ENCODE measurements around the gene PHC1.
A peak's percentile ranks its signal among the peaks of the same experiment; 100 is the strongest.
"Not testable (repeated sequence)": the region's sequence is repeated elsewhere in the genome, so short reads cannot be mapped to it uniquely, and the experiment has no call there.

The PHC1 gene

DNA sequence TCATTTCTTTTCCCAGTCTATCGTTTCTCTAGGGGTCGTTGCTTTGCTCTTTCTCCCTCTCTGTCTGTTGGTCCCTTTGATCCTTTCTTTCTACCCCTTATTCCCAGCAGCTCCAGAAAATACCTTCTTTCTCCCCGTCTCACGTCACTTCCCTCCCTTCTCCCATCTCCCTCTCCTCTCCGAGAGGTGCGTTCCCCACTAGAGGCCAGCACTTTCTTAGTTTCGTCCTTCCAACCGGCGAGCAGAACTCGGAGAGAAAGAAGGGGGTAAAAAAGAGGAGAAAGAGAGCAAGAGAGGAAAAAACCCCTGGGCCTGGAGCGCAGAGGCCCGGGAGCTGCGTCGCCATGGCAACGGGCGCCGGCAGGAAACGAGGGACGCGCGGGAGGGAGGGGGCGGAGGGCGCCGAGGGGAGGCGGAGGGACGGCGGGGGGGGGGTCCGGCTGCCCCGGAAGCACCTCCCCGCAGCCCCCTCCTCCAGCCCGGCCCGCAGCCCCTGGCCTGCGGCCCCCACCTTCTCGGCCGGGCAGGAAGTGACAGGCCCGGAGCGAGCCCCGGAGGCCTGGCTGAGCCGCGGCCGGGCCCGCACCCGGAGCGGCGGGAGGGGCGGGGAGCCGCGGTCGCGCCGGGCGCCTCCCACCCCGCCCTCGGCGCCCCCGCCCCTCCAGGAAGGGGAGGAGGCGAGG is at the start of gene PHC1:
TSS of gene PHC1 (plus strand) at position 477 of the 683 bp plus-strand sequence. CDS start 3,169 bp downstream, outside the sequence.
- peak; percentile 89 for DNase-seq (ENCODE audit: low read depth, low spot score)

DNA sequence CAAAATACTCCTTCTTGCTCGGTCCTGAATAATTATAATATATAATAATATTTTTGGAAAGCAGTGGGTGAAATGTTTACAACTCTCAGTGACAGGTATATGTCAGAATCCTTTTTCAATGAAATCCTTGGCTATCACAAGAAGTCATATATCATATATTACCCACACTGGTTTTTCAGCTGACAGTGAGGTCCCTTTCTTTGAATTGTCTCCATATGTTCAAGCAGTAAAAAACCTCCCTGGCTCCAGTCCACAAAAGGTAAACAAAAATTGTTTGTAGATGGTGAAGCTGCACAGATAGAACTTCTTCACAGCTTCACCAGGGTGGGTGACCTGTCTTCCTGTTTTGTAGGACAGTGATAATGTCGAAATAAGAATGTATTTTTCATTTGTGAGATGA is 47.9 kb upstream of the PHC1 start:
- no peak for DNase-seq (ENCODE audit: low read depth, low spot score)

DNA sequence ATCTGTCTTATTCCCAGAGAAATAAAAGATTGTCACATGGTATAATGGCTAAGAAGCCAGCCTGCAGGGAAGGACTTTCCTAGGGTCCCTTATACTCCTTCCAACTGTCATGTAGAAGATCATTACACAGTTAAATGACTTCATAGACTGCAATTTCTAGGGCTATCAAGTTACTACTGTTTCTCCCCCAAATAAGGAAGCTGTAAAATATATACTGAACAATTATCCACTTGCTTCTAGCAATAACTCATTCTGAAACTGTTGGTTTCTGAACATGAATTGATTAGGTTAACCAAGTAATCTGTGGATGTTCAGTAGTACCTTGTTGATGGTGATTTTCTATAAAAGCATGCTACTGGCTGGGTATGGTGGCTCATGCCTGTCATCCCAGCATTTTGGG is 47.3 kb upstream of the PHC1 start:
- no peak for DNase-seq (ENCODE audit: low read depth, low spot score)

DNA sequence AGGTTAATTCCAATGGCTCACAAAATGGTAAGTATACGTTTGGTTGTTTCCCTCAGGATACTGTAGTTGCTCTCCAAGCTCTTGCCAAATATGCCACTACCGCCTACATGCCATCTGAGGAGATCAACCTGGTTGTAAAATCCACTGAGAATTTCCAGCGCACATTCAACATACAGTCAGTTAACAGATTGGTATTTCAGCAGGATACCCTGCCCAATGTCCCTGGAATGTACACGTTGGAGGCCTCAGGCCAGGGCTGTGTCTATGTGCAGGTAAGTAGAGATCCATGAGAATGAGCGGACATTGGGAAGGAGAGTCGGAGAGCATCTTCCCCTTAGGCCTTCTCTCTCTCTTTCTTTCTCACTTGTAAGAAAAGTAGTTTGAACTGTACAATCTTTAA is 46.5 kb upstream of the PHC1 start:
- no peak for DNase-seq (ENCODE audit: low read depth, low spot score)

DNA sequence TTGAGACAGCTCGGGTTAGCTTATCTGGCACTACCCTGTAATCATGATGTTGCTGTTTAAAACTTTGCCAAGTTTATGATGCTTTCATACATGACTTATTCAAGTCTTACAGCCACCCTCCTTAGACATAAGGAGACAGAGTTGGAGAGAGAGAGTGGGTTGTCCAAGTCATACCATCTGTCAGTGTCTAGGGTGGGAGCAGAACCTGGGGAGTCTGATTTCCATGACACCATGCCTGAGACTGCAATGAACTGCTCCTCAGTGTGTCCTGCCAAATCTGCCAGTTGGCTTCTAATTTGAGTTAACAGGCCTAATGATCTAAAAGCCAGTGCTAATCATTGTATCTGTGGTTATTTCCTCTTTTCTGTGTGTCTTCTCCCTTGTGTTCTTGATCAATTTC is 43.7 kb upstream of the PHC1 start:
- no peak for DNase-seq (ENCODE audit: low read depth, low spot score)

DNA sequence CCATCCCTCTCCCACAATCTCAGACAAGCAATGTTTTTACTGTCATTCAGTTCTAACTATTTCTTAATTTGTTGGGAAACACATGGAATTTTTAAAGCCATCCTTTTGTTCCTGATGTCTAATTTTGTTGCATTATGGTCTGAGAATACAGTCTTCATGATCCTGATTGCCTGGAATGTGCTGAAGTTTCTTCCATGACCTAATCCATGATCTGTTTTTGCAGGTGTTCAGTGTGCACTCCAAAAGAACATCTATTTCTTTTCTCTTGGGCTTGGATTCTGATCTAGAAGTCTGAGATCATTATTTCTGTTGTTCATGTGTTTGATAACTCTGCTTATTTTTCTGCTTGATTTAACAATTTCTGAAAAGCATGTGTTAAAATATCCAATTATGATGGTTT is 43.2 kb upstream of the PHC1 start:
- DNase-seq (ENCODE audit: low read depth, low spot score) = no peak

DNA sequence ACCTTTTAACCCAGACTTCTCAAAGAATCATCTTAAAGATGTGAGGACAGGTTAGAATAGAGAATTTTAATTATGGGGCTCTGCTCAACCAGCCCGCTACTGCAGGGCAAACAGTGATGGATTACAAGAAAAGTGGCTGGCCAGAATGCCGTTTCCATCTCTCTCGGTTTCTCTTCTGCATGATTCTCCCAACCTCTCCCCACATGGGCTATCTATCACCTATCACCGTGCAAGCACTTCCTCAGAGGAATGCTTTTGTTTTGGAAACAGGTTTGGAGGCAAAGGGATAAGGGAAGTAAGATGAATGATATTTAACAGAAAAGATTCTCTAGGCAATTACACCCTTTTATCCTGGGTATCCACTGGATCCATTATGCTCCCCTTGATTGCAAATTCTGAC is 37.4 kb upstream of the PHC1 start:
- peak; percentile 44 for DNase-seq (ENCODE audit: low read depth, low spot score)

DNA sequence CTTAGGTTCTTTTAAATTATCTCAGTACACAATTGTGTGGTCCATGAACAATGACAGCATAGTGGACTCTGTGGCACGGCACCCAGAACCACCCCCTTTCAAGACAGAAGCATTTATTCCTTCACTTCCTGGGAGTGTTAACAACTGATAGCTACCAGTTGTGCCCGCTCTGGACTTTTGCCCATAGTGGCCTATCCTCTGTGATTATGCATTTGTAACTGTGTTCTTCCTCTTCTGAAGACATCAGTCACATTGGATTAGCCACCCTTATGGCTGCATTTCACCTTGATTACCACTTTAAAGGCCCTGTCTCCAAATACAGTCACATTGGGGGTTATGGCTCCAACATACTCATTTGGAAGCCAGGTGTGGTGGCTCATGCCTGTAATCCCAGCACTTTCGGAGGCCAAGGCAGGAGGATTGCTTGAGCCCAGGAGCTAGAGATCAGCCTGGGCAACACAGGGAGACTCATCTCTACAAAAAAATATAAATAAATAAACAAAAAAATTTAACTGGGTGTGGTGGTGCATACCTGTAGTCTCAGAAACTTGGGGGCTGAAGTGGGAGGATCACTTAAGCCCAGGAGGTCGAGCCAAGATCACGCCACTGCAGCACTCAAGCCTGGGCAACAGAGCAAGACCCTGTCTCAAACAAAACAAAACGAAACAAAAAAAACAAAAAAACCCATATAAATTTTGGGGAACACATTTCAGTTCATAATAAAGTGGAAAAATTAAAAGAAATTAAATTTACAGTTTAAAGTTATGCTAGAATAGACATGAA is 27.6 kb upstream of the PHC1 start:
- DNase-seq (ENCODE audit: low read depth, low spot score) = no peak

DNA sequence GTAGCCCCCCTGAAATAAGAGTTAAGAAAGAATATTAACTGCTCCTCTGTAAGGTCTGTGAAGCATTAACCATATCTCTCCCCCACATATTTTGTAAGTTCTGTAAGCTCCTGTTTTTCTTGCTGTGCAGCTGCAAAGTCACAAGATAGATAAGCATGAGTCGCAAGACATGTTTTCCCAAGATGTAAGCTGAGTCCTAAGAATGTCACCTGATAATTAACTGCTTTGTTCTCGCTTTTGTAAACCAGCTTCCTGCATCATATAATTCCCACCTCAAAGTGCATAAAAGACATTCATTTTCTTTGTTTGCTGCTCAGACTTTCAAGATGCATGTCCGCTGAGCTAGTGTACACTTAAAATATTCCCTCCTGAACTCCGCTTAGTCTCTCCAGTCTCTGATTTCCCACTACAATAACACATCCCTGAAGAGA is 27.0 kb upstream of the PHC1 start:
- DNase-seq (ENCODE audit: low read depth, low spot score) = no peak

DNA sequence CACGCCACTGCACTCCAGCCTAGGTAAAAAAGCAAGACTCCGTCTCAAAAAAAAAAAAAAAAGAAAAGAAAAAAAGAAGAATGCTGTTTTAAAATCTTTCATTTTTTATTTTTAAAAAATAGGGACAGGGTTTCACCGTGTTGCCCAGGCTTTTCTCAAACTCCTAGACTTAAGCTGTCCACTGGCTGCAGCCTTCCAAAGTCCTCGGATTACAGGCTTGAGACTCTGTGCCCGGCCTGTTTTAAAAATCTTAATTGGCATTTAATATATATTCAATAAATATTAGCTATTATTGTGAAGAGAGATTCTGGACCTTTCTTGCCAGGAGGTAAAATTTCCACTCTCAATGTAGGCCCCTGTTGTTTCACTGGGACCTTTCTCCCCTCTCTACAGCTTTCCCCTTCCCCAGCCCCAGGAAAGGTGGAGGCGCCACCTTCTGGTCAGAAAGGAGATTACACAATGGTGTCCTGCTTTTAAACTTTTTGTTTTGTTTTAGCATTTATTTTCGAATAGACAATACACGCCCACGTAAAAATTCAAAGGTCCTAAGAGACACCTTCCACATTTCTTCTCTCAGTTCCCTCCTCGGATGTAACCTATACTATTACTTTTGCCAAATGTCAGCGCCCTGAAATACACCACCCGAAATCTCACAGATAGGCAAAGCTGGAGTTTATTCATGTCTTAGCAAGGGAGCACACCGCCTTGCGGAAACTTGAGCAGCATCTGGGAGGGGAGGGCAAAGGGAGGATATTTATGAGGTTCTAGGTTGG is 23.8 kb upstream of the PHC1 start:
- peak; percentile 78 for DNase-seq (ENCODE audit: low read depth, low spot score)

DNA sequence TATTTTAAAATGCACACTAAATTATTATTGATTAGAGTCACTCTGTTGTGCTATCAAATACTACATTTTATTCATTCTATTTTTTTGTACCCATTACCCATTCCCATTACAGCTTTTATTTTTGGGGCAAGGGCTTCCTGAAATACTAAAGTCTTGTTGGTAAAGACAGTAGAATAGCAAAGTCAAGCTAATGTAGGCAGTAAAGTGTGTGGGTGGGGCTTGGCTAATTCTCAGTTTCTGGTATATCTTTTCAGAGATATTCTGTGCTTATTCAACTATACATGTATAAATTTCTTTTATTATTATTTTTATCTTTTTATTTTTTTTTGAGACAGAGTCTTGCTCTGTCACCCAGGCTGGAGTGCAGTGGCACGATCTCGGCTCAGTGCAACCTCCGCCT is 22.3 kb upstream of the PHC1 start:
- no peak for DNase-seq (ENCODE audit: low read depth, low spot score)

DNA sequence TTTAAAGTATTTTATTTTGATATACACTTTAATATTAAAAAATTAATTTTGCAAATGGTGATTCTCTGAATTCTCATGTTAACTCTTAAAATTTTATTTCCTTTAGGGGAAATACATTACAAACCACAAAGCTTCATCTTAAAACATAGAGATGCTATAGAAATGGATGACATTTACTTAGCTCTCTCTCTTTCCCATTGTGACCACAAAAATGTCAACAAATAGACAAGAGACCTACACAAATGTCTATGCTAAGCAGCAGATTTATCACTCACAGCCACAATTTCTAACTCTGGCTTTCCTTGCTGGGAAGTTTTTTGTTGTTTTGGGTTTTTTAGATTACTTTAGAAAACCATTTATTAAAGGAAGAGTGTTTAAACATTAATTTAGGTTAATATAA is 19.9 kb upstream of the PHC1 start:
- no peak for DNase-seq (ENCODE audit: low read depth, low spot score)

DNA sequence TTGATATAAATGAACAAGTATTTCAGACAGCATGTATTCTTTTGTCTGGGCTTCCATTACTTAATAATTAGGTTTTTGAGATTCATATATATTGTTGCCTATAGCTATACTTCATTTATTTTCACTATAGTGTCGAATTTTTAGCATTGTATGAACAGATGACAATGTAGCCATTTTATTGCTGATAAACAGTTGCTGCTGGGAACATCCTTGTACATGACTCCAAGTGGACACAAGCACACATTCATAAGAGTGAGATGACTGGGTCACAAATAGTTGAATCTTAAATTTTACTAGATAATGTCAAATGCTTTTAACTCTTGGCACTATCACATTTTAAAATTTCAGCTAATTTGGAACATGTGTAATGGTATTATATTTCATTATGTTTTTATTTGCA is 19.3 kb upstream of the PHC1 start:
- DNase-seq (ENCODE audit: low read depth, low spot score) = no peak

DNA sequence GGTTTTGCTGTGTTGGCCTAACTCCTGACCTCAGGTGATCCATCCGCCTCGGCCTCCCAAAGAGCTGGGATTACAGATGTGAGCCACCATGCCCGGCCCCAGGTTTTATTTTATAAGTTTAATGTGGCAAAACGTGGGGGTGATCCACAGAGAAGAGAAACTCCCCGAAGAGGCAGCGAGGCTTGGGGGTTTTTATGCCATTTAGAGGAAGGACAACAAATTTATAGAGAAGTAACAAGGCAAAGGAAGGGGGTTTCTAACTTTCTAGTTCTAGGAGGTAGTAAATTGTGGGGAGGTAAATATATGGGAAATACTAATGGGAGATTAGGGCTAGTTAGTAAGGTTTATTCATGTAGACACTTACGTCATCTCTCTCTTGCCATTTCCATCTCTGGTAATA is 17.2 kb upstream of the PHC1 start:
- DNase-seq (ENCODE audit: low read depth, low spot score) = no peak

DNA sequence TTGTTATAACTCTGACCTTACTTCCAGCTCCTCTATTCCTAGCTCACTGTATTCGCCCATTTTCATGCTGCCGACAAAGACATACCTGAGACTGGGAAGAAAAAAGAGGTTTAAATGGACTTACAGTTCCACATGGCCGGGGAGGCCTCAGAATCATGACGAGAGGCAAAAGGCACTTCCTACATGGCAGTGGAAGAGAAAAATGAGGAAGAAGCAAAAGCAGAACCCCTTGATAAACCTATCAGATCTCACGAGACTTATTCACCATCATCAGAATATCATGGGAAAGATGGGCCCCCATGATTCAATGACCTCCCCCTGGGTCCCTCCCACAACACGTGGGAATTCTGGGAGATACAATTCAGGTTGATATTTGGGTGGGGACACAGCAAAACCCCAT is 14.5 kb upstream of the PHC1 start:
- no peak for DNase-seq (ENCODE audit: low read depth, low spot score)

DNA sequence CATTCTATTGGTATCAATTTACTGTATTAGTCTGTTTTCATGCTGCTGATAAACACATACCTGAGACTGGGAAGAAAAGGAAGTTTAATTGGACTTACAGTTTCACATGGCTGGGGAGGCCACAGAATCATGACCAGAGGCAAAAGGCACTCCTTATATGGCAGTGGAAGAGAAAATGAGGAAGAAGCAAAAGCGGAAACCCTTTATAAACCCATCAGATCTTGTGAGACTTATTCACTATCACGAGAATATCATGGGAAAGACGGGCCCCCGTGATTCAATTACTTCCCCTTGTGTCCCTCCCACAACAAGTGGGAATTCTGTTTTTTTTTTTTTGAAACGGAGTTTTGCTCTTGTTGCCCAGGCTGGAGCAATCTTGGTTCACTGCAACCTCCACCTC is 11.6 kb upstream of the PHC1 start:
- DNase-seq (ENCODE audit: low read depth, low spot score) = not testable (repeated sequence)

DNA sequence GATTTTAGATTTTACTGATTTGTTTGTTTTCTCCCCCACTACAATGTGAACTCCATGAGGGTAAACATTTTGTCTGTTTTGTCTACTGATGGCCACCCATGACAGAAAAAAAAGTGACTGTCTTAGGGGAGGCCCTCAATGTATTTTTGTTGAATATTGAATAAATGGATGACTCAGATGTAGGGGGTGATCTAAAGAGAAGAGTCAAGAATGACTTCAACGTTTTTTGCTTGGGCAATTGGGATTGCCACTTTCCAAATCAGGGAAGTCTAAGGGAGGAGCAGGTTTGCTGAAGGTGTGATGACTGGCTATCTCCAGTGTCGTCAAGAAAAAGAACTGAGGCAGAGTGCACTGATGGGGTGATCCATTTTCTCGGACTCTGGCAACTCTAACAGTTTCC is 10.7 kb upstream of the PHC1 start:
- no peak for DNase-seq (ENCODE audit: low read depth, low spot score)

DNA sequence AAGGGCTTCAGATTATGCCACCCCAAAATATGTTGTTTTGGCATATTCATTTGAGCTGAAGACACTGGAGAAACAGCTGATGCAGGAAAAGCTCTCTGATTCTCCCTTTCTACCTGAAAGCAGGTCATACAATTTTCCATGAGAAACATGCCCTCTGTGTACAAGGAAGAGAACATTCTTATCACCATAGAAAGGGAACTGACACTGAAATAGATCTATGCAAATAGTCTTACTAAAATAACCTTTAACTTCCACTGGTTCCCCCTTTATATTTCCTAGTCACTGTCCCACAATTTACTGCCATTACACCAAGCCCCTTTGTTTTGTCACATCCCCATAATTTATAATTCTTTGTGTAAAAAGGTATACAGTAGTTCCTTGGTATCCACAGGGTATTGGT is 9.6 kb upstream of the PHC1 start:
- no peak for DNase-seq (ENCODE audit: low read depth, low spot score)

DNA sequence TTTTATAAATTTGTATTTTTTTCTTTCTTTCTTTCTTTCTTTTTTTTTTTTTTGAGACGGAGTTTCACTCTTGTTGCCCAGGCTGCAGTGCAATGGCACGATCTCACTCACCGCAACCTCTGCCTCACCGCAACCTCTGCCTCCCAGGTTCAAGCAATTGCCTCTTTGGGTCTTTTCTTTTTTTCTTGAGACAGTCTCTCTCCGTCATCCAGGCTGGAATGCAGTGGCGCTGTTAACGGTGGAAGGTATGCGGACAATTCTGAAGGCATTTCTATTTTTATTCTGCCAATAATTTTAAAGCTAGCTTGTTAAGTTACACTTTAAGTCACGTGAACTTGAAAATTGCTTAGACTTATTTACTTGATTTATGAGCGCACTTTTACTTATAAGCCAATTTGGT is 8.8 kb upstream of the PHC1 start:
- peak; percentile 32 for DNase-seq (ENCODE audit: low read depth, low spot score)

DNA sequence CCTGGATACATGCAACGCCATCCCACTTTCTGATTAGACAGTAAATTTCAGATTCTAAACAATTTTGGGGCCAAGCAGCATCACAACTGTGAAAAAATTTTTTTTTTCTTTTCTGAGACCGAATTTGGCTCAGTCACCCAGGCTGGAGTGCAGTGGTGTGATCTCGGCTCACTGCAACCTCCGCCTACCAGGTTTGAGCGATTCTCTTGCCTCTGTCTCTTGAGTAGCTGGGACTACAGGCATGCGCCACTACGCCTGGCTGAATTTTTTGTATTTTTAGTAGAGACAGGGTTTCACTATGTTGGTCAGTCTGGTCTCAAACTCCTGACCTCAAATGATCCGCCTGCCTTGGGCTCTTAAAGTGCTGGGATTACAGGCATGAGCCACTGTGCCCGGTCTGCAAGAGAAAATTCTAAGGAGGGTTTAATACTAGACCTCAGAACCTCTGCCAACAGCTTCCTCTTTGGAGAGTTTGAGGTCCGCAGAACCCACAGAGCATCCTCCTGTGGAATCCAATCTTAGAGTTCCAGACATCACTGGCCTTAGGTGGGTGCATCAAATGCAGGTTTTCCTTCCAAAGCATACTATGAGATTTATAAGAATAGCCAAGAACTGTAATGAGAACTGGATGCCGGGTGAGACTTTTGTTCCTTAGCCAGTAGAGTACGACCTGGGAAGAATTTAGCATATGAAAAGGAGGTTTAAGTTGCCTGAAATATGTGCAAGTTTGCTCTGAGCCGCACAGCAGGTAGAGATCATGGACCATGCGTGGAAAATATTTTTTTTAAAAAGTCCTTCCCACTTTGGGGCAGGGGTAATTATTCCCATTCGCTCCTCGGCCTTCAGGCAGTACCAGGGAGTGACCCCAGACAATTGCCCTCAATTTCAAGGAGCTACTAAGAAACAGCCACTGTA is 7.8 kb upstream of the PHC1 start:
- DNase-seq (ENCODE audit: low read depth, low spot score) = peak; percentile 40

DNA sequence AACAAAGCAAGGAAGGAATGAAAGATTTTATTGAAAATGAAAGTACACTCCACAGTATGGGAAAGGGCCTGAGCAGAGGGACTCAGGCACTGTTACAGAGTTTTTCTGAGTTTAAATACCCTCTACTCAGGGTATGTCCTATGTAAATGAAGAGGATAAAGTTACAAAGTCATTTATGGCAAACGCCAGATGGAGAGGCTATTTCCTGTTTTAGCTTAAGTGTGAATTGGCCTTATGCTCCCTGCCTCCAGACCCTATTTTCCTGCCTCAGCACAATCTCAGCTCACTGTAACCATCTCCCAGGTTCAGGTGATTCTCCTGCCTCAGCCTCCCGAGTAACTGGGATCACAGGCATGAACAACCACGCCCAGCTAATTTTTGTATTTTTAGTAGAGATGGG is 6.8 kb upstream of the PHC1 start:
- no peak for DNase-seq (ENCODE audit: low read depth, low spot score)

DNA sequence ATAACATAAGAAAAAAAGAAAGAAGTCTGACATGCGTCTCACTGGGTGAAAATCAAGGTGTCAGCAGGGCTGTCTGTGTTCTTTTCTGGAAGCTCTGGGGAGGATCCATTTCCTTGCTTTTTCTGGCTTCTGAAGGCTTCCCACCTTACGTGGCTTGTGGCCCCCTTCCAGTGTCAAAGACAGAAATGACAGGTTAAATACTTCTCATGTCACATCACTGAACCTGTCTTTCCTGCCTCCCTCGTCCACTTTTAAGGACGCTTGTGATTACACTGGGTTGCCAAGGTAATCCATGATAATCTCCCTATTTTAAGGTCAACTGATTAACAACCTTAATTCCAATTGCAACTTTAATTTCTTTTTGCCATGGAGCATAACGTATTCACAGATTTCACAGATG is 4.6 kb upstream of the PHC1 start:
- DNase-seq (ENCODE audit: low read depth, low spot score) = no peak
